SK-N-SH (cell line): ENCODE data around the gene CD22. TPM values are rescaled to one million over a fixed set of nuclear protein-coding genes. Genes with fewer than 3 reads are reported as not detected.

Experiments used
- CTCF ChIA-PET: fragments of 300-600, 350-600 bp; formaldehyde crosslinking; extraction: SDS; loops from one replicate; lab custom pipeline; 2021; lab: Yijun Ruan, JAX
- POLR2A ChIA-PET: fragments of 350-600 bp; sonication (Branson Sonifier 250); formaldehyde crosslinking; extraction: SDS; loops from one replicate; lab custom pipeline; 2020; ENCODE audit warnings: antibody characterized with exemption, inconsistent platforms; lab: Yijun Ruan, JAX
- DNase-seq: peaks from one replicate; pipeline ENCODE4 v3.0.0; 2012
- H2AFZ ChIP-seq: fragments of 200-600 bp; sonication (generic); 2 replicates; pipeline ENCODE4 v1.8.1; 2016; ENCODE audit warnings: antibody characterized with exemption, mild to moderate bottlenecking, low read depth
- H3F3A ChIP-seq: fragments of 200-600 bp; sonication (generic); replicated peaks from 2 replicates; pipeline ENCODE3; 2016; ENCODE audit warnings: antibody characterized with exemption, mild to moderate bottlenecking; ENCODE audit not compliant: insufficient read depth
- H3K27ac ChIP-seq, 2 experiments: fragments of 200-500 bp in 1 of 2; fragments of 200-600 bp in 1 of 2; sonication (Bioruptor generic) in 1 of 2; sonication (generic), shearing (Covaris generic) in 1 of 2; 2 replicates each; pipeline versions ENCODE4 v1.5.1 to v1.6.1; 2014 to 2016; ENCODE audit warnings: low read depth in 2 of 2, inconsistent platforms in 1 of 2, low read length in 1 of 2, mild to moderate bottlenecking in 1 of 2, mixed read lengths in 1 of 2
- H3K27me3 ChIP-seq: fragments of 200-600 bp; sonication (generic), shearing (Covaris generic); 2 replicates; pipeline ENCODE4 v1.6.1; 2016; ENCODE audit warnings: mixed run types; ENCODE audit not compliant: insufficient read depth
- H3K36me3 ChIP-seq, 2 experiments: fragments of 200-500 bp in 1 of 2; fragments of 200-600 bp in 1 of 2; sonication (Bioruptor generic) in 1 of 2; sonication (generic) in 1 of 2; replicated peaks in 1 of 2; 2 replicates each; pipeline versions ENCODE3 to v1.5.1; 2014 to 2016; ENCODE audit warnings: low read length in 1 of 2, mild to moderate bottlenecking in 1 of 2; ENCODE audit not compliant: insufficient read depth in 2 of 2, control insufficient read depth in 1 of 2
- H3K4me1 ChIP-seq, 2 experiments: fragments of 200-500 bp in 1 of 2; fragments of 200-600 bp in 1 of 2; sonication (Bioruptor generic) in 1 of 2; sonication (generic), shearing (Covaris generic) in 1 of 2; 2 replicates each; pipeline versions ENCODE4 v1.5.1 to v1.6.1; 2014 to 2016; ENCODE audit warnings: low read depth in 1 of 2, low read length in 1 of 2, mixed run types in 1 of 2; ENCODE audit not compliant: insufficient read depth in 2 of 2, control insufficient read depth in 1 of 2
- H3K4me2 ChIP-seq: fragments of 200-600 bp; sonication (generic), shearing (Covaris generic); 2 replicates; pipeline ENCODE4 v1.6.1; 2017; ENCODE audit warnings: mixed run types
- H3K4me3 ChIP-seq, 2 experiments: fragments of 200-500 bp in 1 of 2; fragments of 200-600 bp in 1 of 2; sonication (Bioruptor generic) in 1 of 2; sonication (generic), shearing (Covaris generic) in 1 of 2; 2 replicates each; pipeline versions ENCODE4 v1.5.1 to v1.8.1; 2014 to 2016; ENCODE audit warnings: low read depth in 2 of 2, inconsistent platforms in 1 of 2, low read length in 1 of 2, mild to moderate bottlenecking in 1 of 2, mixed read lengths in 1 of 2, moderate library complexity in 1 of 2
- H3K79me2 ChIP-seq: fragments of 200-600 bp; sonication (generic); 2 replicates; pipeline ENCODE4 v1.8.1; 2017; ENCODE audit warnings: mild to moderate bottlenecking; ENCODE audit not compliant: insufficient read depth
- H3K9ac ChIP-seq: fragments of 200-600 bp; sonication (generic); 2 replicates; pipeline ENCODE4 v1.6.1; 2017; ENCODE audit warnings: mixed run types
- H3K9me2 ChIP-seq: fragments of 200-600 bp; sonication (generic); 2 replicates; pipeline ENCODE4 v1.6.1; 2017; ENCODE audit warnings: mixed run types
- H3K9me3 ChIP-seq: fragments of 200-600 bp; sonication (generic); 2 replicates; pipeline ENCODE4 v1.6.1; 2017; ENCODE audit warnings: mixed run types, mild to moderate bottlenecking, moderate library complexity
- H4K20me1 ChIP-seq: fragments of 200-600 bp; sonication (generic); 2 replicates; pipeline ENCODE4 v1.6.1; 2017; ENCODE audit warnings: mild to moderate bottlenecking, mixed run types; ENCODE audit not compliant: insufficient read depth
- ELF1 ChIP-seq: IDR thresholded peaks from 2 replicates; pipeline ENCODE4 v1.4.0; 2012
- EP300 ChIP-seq, 2 experiments: IDR thresholded peaks; 2 replicates each; pipeline versions ENCODE4 v1.4.0 to v1.6.1; 2012; ENCODE audit warnings: borderline replicate concordance in 1 of 2, low read depth in 1 of 2, low read length in 1 of 2
- EZH2phosphoT487 ChIP-seq: fragments of 200-600 bp; sonication (generic); IDR thresholded peaks from 2 replicates; pipeline ENCODE4 v1.6.1; 2017; ENCODE audit warnings: low read depth, mixed run types, mild to moderate bottlenecking, antibody characterized with exemption, moderate library complexity, borderline replicate concordance
- FOXJ3 ChIP-seq: sonication (generic); formaldehyde crosslinking; IDR thresholded peaks from 2 replicates; pipeline ENCODE4 v1.5.1; 2020; ENCODE audit warnings: mild to moderate bottlenecking, missing genetic modification reagents
- GABPA ChIP-seq: IDR thresholded peaks from 2 replicates; pipeline ENCODE4 v1.4.0; 2012; ENCODE audit warnings: low read depth, mild to moderate bottlenecking
- GATA2 ChIP-seq: sonication (generic); formaldehyde crosslinking; IDR thresholded peaks from 2 replicates; pipeline ENCODE4 v1.5.0; 2020; ENCODE audit warnings: mild to moderate bottlenecking, missing genetic modification reagents
- JUND ChIP-seq: IDR thresholded peaks from 2 replicates; pipeline ENCODE4 v1.4.0; 2012
- MAX ChIP-seq: IDR thresholded peaks from 2 replicates; pipeline ENCODE4 v1.4.0; 2012; ENCODE audit warnings: low read depth
- NFIC ChIP-seq: IDR thresholded peaks from 2 replicates; pipeline ENCODE4 v1.4.0; 2012; ENCODE audit warnings: borderline replicate concordance
- PBX3 ChIP-seq: IDR thresholded peaks from 2 replicates; pipeline ENCODE4; 2012
- POLR2AphosphoS5 ChIP-seq: IDR thresholded peaks from 2 replicates; pipeline ENCODE4 v1.6.1; 2012; ENCODE audit warnings: low read depth, low read length
- RCOR1 ChIP-seq: fragments of 150-350 bp; IDR thresholded peaks from 2 replicates; pipeline ENCODE4 v1.6.1; 2017; ENCODE audit warnings: antibody characterized with exemption, low read length
- RFX5 ChIP-seq: IDR thresholded peaks from 2 replicates; pipeline ENCODE4 v1.6.1; 2012; ENCODE audit warnings: mild to moderate bottlenecking, improper control_type of control experiment, low read length
- RXRA ChIP-seq: IDR thresholded peaks from 2 replicates; pipeline ENCODE4 v1.4.0; 2012; ENCODE audit warnings: low read depth, mild to moderate bottlenecking, borderline replicate concordance
- SIN3A ChIP-seq: IDR thresholded peaks from 2 replicates; pipeline ENCODE4 v1.6.1; 2012; ENCODE audit warnings: low read depth, mild to moderate bottlenecking, low read length, moderate library complexity, borderline replicate concordance
- TAF1 ChIP-seq: IDR thresholded peaks from 2 replicates; pipeline ENCODE4 v1.6.1; 2012; ENCODE audit warnings: low read depth, mild to moderate bottlenecking, low read length, moderate library complexity, borderline replicate concordance
- TEAD4 ChIP-seq: IDR thresholded peaks from 2 replicates; pipeline ENCODE4 v1.4.0; 2012; ENCODE audit warnings: mild to moderate bottlenecking, borderline replicate concordance; ENCODE audit not compliant: insufficient read depth
- USF1 ChIP-seq: IDR thresholded peaks from 2 replicates; pipeline ENCODE4 v1.4.0; 2012; ENCODE audit warnings: low read depth, borderline replicate concordance
- YY1 ChIP-seq: IDR thresholded peaks from 2 replicates; pipeline ENCODE4 v1.4.0; 2012; ENCODE audit warnings: low read depth, mild to moderate bottlenecking
- ZBTB33 ChIP-seq: IDR thresholded peaks from 2 replicates; pipeline ENCODE4 v1.4.0; 2012; ENCODE audit warnings: low read depth, borderline replicate concordance
- WGBS: methylation state at CpG from one replicate; pipeline ENCODE4 v1.1.6; 2017; ENCODE audit warnings: low lambda C conversion rate; 5-methylcytosine and 5-hydroxymethylcytosine counted together
- polyA plus RNA-seq, 3 experiments: library from polyadenylated mRNA; depleted of rRNA; stranded (reverse); fragments of >200 nt; gene quantifications; 2 replicates each; pipeline ENCODE4 v1.2.3, GENCODE V29; 2012

CD22 gene
- polyA plus RNA-seq, 1 of the 3 experiments (the other 2 are of a cell fraction) = 0.18 TPM

GRCh38 chr19:35317464-35318043 lies 11.4 kb upstream of the CD22 start (continued):
- TF ChIP-seq FOXJ3 (no peak), TEAD4 (no peak), YY1 (no peak), MAX (no peak)

GRCh38 chr19:35318679-35319448 lies 10.1 kb upstream of the CD22 start:
- Histone ChIP-seq H3K9me2 (no peaks in the 10 kb centered on the region), H3K27ac (no peak overlapping the region), H2AFZ (0 out of 2 replicates have a peak overlapping the region, but pooled peaks have one; percentile 35), H3K4me3 (no peak overlapping the region), H3K9me3 (no peaks in the 10 kb centered on the region), H3K4me1 (no peaks in the 10 kb centered on the region), H3K9ac (no peak overlapping the region), H3F3A (no peaks in the 10 kb centered on the region), H3K4me2 (no peak overlapping the region), H3K36me3 (no peaks in the 10 kb centered on the region), H4K20me1 (no peaks in the 10 kb centered on the region), H3K27me3 (no peaks in the 10 kb centered on the region), H3K79me2 (no peaks in the 10 kb centered on the region)
- peak; percentile 45; the same call in 1 of the 2 replicates for TF ChIP-seq USF1
- peak; percentile 62; the same call in 1 of the 2 replicates for TF ChIP-seq MAX
- no peak for TF ChIP-seq SIN3A
- no peak for TF ChIP-seq YY1
- no peak for TF ChIP-seq RXRA
- DNase-seq = no peak
- 53% methylated on average over 15 of the region's 16 CpGs for WGBS
- POLR2A ChIA-PET = no interaction called here
- CTCF ChIA-PET = interaction anchor here (0.7 kb wide), 1 partner anchor 52 kb away, joined by 3 read pairs; no protein-coding TSS in a partner anchor

- ChIA-PET POLR2A (no interaction called here), CTCF (interaction anchor here (0.9 kb wide), 1 partner anchor 16 kb away, joined by 4 read pairs; no protein-coding TSS in a partner anchor)
- Histone ChIP-seq H2AFZ (no peak overlapping the region), H3K36me3 (no peaks in the 10 kb centered on the region), H3K4me1 (no peaks in the 10 kb centered on the region), H3K4me3 (no peak overlapping the region), H3K9me2 (no peaks in the 10 kb centered on the region), H3K4me2 (no peak overlapping the region), H3K9ac (no peak overlapping the region), H3K27ac (no peak overlapping the region), H3K79me2 (no peaks in the 10 kb centered on the region), H3K27me3 (0 out of 2 replicates have a peak, but pooled peaks cover 4% of the 10 kb centered on the region), H4K20me1 (no peaks in the 10 kb centered on the region), H3F3A (no peaks in the 10 kb centered on the region), H3K9me3 (no peaks in the 10 kb centered on the region)
- no peak for DNase-seq
- 46% methylated on average over 12 of the region's 12 CpGs for WGBS
- TF ChIP-seq EZH2phosphoT487 (no peak), POLR2AphosphoS5 (no peak), RFX5 (no peak), SIN3A (no peak), GATA2 (CRISPR knock-in tag) (no peak), ELF1 (no peak), NFIC (no peak), ZBTB33 (no peak), GABPA (no peak), TAF1 (no peak), PBX3 (no peak), EP300 (IDR thresholded peaks at IDR 0.05; ENCODE audit: borderline replicate concordance in 1 of 2, low read depth in 1 of 2, low read length in 1 of 2) (no peak), JUND (no peak), RCOR1 (no peak)
Measured at GRCh38 chr19:35320065-35320713, 8.8 kb upstream of the CD22 start.
